Loucy (cell line): ENCODE results near the gene MPV17L.

ENCODE experiments used
- CTCF ChIP-seq: fragments of 200-600 bp; sonication (generic); conservative IDR thresholded peaks from 2 replicates; pipeline ENCODE4 v1.5.1; 2014; ENCODE audit warnings: mild to moderate bottlenecking, antibody characterized with exemption, low read length
- EZH2phosphoT487 ChIP-seq: fragments of 200-600 bp; IDR thresholded peaks from 2 replicates; pipeline ENCODE4 v1.6.1; 2018; ENCODE audit warnings: antibody characterized with exemption, mild to moderate bottlenecking, moderate library complexity, borderline replicate concordance

GRCh38 chr16:15452246-15452855, 56.8 kb downstream of the MPV17L start:
- TF ChIP-seq CTCF (no peak), EZH2phosphoT487 (no peak)
